Left ventricle myocardium inferior (tissue), 1 donor: ENCODE measurements around the gene SLC2A13. TPM values are rescaled to one million over a fixed set of nuclear protein-coding genes. Genes with fewer than 3 reads are reported as not detected.
"Not testable (repeated sequence)": the region's sequence is repeated elsewhere in the genome, so short reads cannot be mapped to it uniquely, and the experiment has no call there.

Experiments
- DNase-seq: peaks from one replicate; pipeline ENCODE4 v3.0.0-alpha.2; 2020
- H3K27ac ChIP-seq: fragments of 200-600 bp; replicated peaks from 2 replicates; pipeline ENCODE4 v1.8.0; 2021
- H3K27me3 ChIP-seq: fragments of 200-600 bp; 2 replicates; pipeline ENCODE4 v1.8.0; 2021; ENCODE audit warnings: low read depth
- H3K36me3 ChIP-seq: fragments of 200-600 bp; 2 replicates; pipeline ENCODE4 v1.8.0; 2021
- H3K4me1 ChIP-seq: fragments of 200-600 bp; 2 replicates; pipeline ENCODE4 v1.8.0; 2021
- H3K4me3 ChIP-seq: fragments of 200-600 bp; 2 replicates; pipeline ENCODE4 v1.8.0; 2021; ENCODE audit warnings: mild to moderate bottlenecking, moderate library complexity
- H3K9me3 ChIP-seq: fragments of 200-600 bp; replicated peaks from 2 replicates; pipeline ENCODE4 v1.8.0; 2021
- CTCF ChIP-seq: fragments of 200-600 bp; IDR thresholded peaks from 2 replicates; pipeline ENCODE4 v1.8.0; 2021; ENCODE audit warnings: antibody characterized with exemption, mild to moderate bottlenecking, borderline replicate concordance
- intact Hi-C: fragments of 100-400 bp; cut with micrococcal nuclease; formaldehyde crosslinking; loops from one replicate; pipeline ENCODE4 v1.11.0; 2022
- total RNA-seq: library from RNA; stranded (reverse); fragmentation: NEBNext Ultra II Directional; extraction: Animal tissue kit (Norgen Biotek cat#: 25700); gene quantifications from one replicate; pipeline ENCODE4 v1.2.1, GENCODE V29; 2021
- donor health status: DM: no; HTN: yes; CAD: no; lungs with severe emphysema.

Gene SLC2A13
- total RNA-seq, 1 donor from 2014 or later = 5.5 TPM

DNA sequence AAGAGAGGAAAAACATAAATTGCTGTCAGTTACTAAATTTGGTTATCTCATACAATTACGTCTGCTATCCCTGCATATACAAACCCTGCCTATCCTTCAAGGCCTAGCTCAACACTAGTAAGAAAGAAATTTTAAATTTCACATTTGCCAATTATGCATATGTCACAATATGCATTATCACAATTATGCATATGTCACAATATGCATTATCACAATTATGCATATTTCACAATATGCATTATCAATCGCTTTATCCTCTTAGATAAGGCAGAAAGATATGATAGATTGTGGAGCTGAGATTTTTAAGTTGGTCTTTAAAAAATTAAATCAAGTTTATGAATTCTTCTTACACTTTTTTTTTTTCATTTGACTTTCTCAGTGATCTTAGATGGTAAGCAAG is 291.3 kb downstream of the SLC2A13 start:
- H3K36me3 ChIP-seq = peaks cover 13% of the 10 kb centered on the region
- DNase-seq = no peak
- H3K4me3 ChIP-seq = no peak overlapping the region
- no peak overlapping the region for H3K27ac ChIP-seq
- peaks cover 19% of the 10 kb centered on the region for H3K9me3 ChIP-seq
- intact Hi-C loops = no loop called here
- H3K4me1 ChIP-seq = no peaks in the 10 kb centered on the region
- no peak for TF ChIP-seq CTCF
- H3K27me3 ChIP-seq = no peaks in the 10 kb centered on the region

GRCh38 chr12:39813776-39814175 is 292.1 kb downstream of the SLC2A13 start:
- H3K27me3 ChIP-seq = no peaks in the 10 kb centered on the region
- no peak for TF ChIP-seq CTCF

GRCh38 chr12:39812456-39812855 is 293.4 kb downstream of the SLC2A13 start:
- intact Hi-C loops, DNase-seq, H3K27ac ChIP-seq, H3K27me3 ChIP-seq, H3K4me3 ChIP-seq, H3K4me1 ChIP-seq: not testable (repeated sequence)
- H3K9me3 ChIP-seq = peaks cover 19% of the 10 kb centered on the region
- peaks cover 13% of the 10 kb centered on the region for H3K36me3 ChIP-seq

More at GRCh38 chr12:39813776-39814175, 292.1 kb downstream of the SLC2A13 start:
- intact Hi-C loops = no loop called here
- Histone ChIP-seq H3K27ac (no peak overlapping the region), H3K36me3 (peaks cover 13% of the 10 kb centered on the region), H3K4me1 (no peaks in the 10 kb centered on the region), H3K4me3 (no peak overlapping the region), H3K9me3 (peaks cover 19% of the 10 kb centered on the region)
- no peak for DNase-seq

DNA sequence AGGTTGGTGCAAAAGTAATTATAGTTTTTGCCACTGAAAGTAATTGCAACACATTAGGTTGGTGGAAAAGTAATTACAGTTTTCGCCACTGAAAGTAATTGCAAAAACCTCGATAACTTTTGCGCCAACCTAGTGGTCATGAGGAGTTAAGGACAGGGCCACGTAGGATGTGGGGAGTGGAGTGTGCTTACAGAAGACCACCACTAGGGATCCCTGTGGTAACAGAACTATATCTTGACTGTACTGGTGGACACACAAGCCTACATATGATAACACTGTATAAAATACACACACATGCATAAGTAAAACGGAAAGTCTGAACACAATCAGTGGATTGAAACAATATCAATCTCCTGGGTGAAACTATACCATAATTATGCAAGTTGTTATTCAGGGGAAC is 298.8 kb downstream of the SLC2A13 start:
- intact Hi-C loops = loop anchor here (10.0 kb wide), 1 partner anchor 88 kb away; no protein-coding TSS in a partner anchor

DNA sequence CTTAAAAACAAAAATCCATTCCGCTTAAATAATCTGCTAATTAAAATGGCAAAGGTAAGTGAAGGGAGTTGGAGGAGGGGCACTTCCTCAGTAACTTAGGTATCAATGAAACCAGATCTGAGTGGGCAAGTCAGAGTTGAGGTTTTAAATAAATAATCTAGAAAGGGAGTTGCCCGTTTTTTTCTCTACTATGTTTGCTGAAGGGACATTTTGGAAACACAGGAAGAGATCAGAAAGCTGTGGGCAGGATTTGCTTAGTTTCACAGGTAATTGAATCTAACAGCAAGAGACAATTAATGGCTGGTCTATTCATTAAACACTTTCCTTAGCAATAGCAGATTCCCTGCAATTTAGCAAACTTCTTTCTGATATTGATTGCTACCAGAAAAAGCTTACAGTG is 300.2 kb downstream of the SLC2A13 start:
- no peak for DNase-seq
- no peak overlapping the region for H3K27ac ChIP-seq
- H3K27me3 ChIP-seq = no peaks in the 10 kb centered on the region
- no peak overlapping the region for H3K4me3 ChIP-seq
- H3K36me3 ChIP-seq = peaks cover 2% of the 10 kb centered on the region
- intact Hi-C loops = loop anchor here (10.0 kb wide), 1 partner anchor 89 kb away; no protein-coding TSS in a partner anchor
- no peaks in the 10 kb centered on the region for H3K4me1 ChIP-seq
- peaks cover 10% of the 10 kb centered on the region for H3K9me3 ChIP-seq
- no peak for TF ChIP-seq CTCF

More for the DNA sequence above, 298.8 kb downstream of the SLC2A13 start:
- DNase-seq = no peak
- H3K27ac ChIP-seq = no peak overlapping the region
- H3K36me3 ChIP-seq = peaks cover 7% of the 10 kb centered on the region
- no peak for TF ChIP-seq CTCF
- H3K4me1 ChIP-seq = no peaks in the 10 kb centered on the region
- no peaks in the 10 kb centered on the region for H3K27me3 ChIP-seq
- peaks cover 19% of the 10 kb centered on the region for H3K9me3 ChIP-seq
- H3K4me3 ChIP-seq = no peak overlapping the region

- Histone ChIP-seq H3K9me3 (peaks cover 3% of the 10 kb centered on the region), H3K27ac (no peak overlapping the region), H3K4me3 (no peak overlapping the region), H3K27me3 (no peaks in the 10 kb centered on the region), H3K4me1 (no peaks in the 10 kb centered on the region), H3K36me3 (no peaks in the 10 kb centered on the region)
- intact Hi-C loops = loop anchor here (10.0 kb wide), 1 partner anchor 90 kb away; no protein-coding TSS in a partner anchor
- TF ChIP-seq CTCF = no peak
- DNase-seq = no peak
Observed at GRCh38 chr12:39804898-39805297, 301.0 kb downstream of the SLC2A13 start.
